Mesothelial cell of epicardium (in vitro differentiated cells): ENCODE measurements around the gene HSPA1L. TPM values are rescaled to one million over a fixed set of nuclear protein-coding genes. Genes with fewer than 3 reads are reported as not detected.
"Not testable (repeated sequence)": the region's sequence is repeated elsewhere in the genome, so short reads cannot be mapped to it uniquely, and the experiment has no call there.

Experiments used
- DNase-seq, 2 experiments: peaks; one replicate each; pipeline ENCODE4 v3.0.0; 2021; ENCODE audit warnings: low spot score in 2 of 2; ENCODE audit not compliant: unreplicated experiment in 2 of 2
- H3K27ac Mint-ChIP-seq: 2 replicates; pipeline ENCODE4 v1.8.0; 2021; ENCODE audit warnings: mixed read lengths
- H3K27me3 Mint-ChIP-seq: 2 replicates; pipeline ENCODE4 v1.8.0; 2021; ENCODE audit warnings: low read depth, mixed read lengths
- H3K36me3 Mint-ChIP-seq: 2 replicates; pipeline ENCODE4 v1.8.0; 2021; ENCODE audit warnings: mixed read lengths
- H3K4me1 Mint-ChIP-seq: 2 replicates; pipeline ENCODE4 v1.8.0; 2021; ENCODE audit warnings: mixed read lengths
- H3K4me3 Mint-ChIP-seq: 2 replicates; pipeline ENCODE4 v1.8.0; 2021; ENCODE audit warnings: mild to moderate bottlenecking, moderate library complexity, mixed read lengths
- H3K9me3 Mint-ChIP-seq: 2 replicates; pipeline ENCODE4 v1.8.0; 2021; ENCODE audit warnings: mixed read lengths
- CTCF ChIP-seq: fragments of 200-600 bp; sonication (generic); IDR thresholded peaks from one replicate; pipeline ENCODE4 v1.5.0; 2021; ENCODE audit warnings: antibody characterized with exemption; ENCODE audit not compliant: unreplicated experiment
- total RNA-seq: library from RNA; stranded (reverse); gene quantifications from 3 replicates; pipeline ENCODE4 v1.2.1, GENCODE V29; 2021

Gene HSPA1L
- total RNA-seq, 1 donor from 2014 or later, result 2.2 TPM

- Mint-ChIP-seq H3K4me1 (peaks cover 29% of the 10 kb centered on the region), H3K36me3 (peaks cover 10% of the 10 kb centered on the region), H3K9me3 (peaks cover 4% of the 10 kb centered on the region), H3K4me3 (peak overlapping the region; percentile 82), H3K27me3 (no peaks in the 10 kb centered on the region), H3K27ac (peak overlapping the region; percentile 100)
- DNase-seq, result peak; percentile 84 to 86
- TF ChIP-seq CTCF, result no peak
Observed at GRCh38 chr6:31814677-31815024, 432 bp downstream of the HSPA1L start.

- peaks cover 4% of the 10 kb centered on the region for H3K9me3 Mint-ChIP-seq
- DNase-seq, result no peak
- no peak for TF ChIP-seq CTCF
Observed at GRCh38 chr6:31813465-31813849, 1.6 kb downstream of the HSPA1L start.

GRCh38 chr6:31811645-31812044 is 3.4 kb downstream of the HSPA1L start:
- no peak for DNase-seq
- no peaks in the 10 kb centered on the region for H3K27me3 Mint-ChIP-seq
- H3K27ac Mint-ChIP-seq, result no peak overlapping the region
- H3K36me3 Mint-ChIP-seq, result no peaks in the 10 kb centered on the region
- H3K9me3 Mint-ChIP-seq, result no peaks in the 10 kb centered on the region
- H3K4me1 Mint-ChIP-seq, result peaks cover 22% of the 10 kb centered on the region
- TF ChIP-seq CTCF, result no peak
- H3K4me3 Mint-ChIP-seq, result no peak overlapping the region

More at GRCh38 chr6:31813465-31813849, 1.6 kb downstream of the HSPA1L start:
- H3K36me3 Mint-ChIP-seq, result peaks cover 8% of the 10 kb centered on the region
- H3K27me3 Mint-ChIP-seq, result no peaks in the 10 kb centered on the region
- peaks cover 27% of the 10 kb centered on the region for H3K4me1 Mint-ChIP-seq
- H3K27ac Mint-ChIP-seq, result peak overlapping the region; percentile 98
- no peak overlapping the region for H3K4me3 Mint-ChIP-seq

GRCh38 chr6:31808599-31808998 is 6.5 kb downstream of the HSPA1L start:
- H3K27me3 Mint-ChIP-seq, DNase-seq, H3K9me3 Mint-ChIP-seq, H3K4me3 Mint-ChIP-seq, H3K36me3 Mint-ChIP-seq: not testable (repeated sequence)
- Mint-ChIP-seq H3K27ac (peak overlapping the region; percentile 75), H3K4me1 (peaks cover 16% of the 10 kb centered on the region)

GRCh38 chr6:31806470-31807272 is 8.4 kb downstream of the HSPA1L start, which contains the start of gene LSM2:
LSM2 (minus strand) TSS chr6:31806966; CDS start chr6:31806757, 209 bp downstream.
- Mint-ChIP-seq H3K27ac (peak within 1 kb of the TSS; percentile 94), H3K4me1 (peaks cover 11% of the 10 kb centered on the region), H3K36me3 (no peaks in the 10 kb centered on the region), H3K4me3 (peak within 1 kb of the TSS; percentile 84), H3K27me3 (no peaks in the 10 kb centered on the region), H3K9me3 (no peaks in the 10 kb centered on the region)
- no peak for TF ChIP-seq CTCF
- DNase-seq, result peak; percentile 99

GRCh38 chr6:31805939-31806469 is 9.1 kb downstream of the HSPA1L start:
- no peak for DNase-seq
- Mint-ChIP-seq H3K27ac (peak overlapping the region; percentile 94), H3K9me3 (no peaks in the 10 kb centered on the region), H3K27me3 (no peaks in the 10 kb centered on the region), H3K4me1 (peaks cover 11% of the 10 kb centered on the region), H3K4me3 (peak overlapping the region; percentile 84), H3K36me3 (peaks cover 3% of the 10 kb centered on the region)
- no peak for TF ChIP-seq CTCF

GRCh38 chr6:31801031-31801927 is 13.8 kb downstream of the HSPA1L start:
- DNase-seq, H3K4me1 Mint-ChIP-seq, H3K27me3 Mint-ChIP-seq, H3K9me3 Mint-ChIP-seq, H3K27ac Mint-ChIP-seq, H3K36me3 Mint-ChIP-seq, H3K4me3 Mint-ChIP-seq: not testable (repeated sequence)
